GM10847 (cell line): ENCODE data around the gene SUPT4H1.

Experiments
- POLR2A ChIP-seq: IDR thresholded peaks from 2 replicates; pipeline ENCODE4 v1.6.1; 2011; ENCODE audit not compliant: insufficient read length; ENCODE audit errors: extremely low read depth

SUPT4H1 gene

DNA sequence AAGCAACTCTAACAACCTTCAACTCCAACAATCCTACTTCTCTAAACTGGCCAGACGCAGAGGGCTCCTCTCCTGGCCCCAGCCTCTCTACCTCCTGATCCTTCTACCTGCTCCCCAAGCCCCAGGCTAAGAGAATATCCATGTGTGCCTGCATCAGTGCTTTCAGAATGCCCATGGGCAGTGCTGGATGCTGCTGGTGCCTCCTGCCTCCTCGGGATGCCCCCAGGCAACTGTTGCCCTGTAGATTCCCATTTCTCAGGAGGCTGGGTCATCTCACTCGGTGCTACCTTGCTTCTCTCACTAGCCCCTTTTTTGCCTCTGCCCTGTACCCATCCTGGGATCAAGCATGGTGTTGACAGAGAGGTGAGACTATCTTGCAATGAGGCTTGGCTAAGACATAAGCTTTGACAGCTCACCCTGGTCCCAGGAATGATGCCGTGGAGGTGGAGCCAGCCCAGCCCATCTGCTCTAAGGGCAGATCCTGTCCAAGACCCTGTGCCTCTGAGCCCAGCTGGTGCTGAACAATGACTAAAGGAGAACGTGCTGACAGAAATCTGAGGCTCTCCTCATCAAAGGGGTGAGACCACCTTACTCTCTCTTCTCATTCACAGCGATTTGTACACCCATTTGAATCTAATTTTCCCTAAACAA, 19.4 kb upstream of the SUPT4H1 start:
- no peak for TF ChIP-seq POLR2A

DNA sequence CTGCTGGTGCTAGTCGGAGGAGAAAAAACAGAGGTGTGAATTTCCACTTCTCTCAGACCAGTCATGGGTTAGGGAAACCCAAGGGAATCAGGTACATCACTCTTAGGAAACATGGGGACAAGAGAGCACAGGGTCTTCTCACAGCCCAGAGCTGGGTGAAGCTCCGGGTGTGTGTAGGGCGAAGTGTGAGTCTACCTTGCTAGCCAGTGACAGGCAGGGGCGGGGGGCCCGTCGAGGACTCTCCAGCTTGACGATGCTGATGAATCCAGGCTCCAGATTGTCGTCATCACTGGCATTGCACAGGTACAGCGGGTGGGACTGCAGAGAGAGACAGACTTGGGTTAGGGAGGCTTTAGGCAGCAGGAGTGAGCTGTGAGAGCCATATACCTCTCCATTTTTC, 18.7 kb upstream of the SUPT4H1 start:
- TF ChIP-seq POLR2A = no peak

DNA sequence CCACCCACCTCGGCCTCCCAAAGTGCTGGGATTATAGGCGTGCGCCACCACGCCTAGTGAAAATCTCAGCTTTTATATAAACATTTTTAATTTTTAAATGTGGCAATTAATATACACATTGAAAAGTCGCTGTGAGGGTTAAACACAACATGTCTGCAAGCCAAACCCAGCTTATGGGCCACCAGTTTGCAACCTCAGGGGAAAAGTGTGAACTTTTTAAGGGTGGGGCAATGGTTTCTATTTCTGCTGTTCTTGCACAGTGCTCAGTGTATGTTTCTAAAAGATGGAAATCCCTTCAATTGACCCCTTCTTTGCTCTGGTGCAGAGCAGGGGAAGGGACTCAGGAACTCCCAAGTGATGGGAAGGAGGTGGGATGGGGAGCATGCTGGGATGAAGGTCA, 18.3 kb upstream of the SUPT4H1 start:
- TF ChIP-seq POLR2A = no peak

DNA sequence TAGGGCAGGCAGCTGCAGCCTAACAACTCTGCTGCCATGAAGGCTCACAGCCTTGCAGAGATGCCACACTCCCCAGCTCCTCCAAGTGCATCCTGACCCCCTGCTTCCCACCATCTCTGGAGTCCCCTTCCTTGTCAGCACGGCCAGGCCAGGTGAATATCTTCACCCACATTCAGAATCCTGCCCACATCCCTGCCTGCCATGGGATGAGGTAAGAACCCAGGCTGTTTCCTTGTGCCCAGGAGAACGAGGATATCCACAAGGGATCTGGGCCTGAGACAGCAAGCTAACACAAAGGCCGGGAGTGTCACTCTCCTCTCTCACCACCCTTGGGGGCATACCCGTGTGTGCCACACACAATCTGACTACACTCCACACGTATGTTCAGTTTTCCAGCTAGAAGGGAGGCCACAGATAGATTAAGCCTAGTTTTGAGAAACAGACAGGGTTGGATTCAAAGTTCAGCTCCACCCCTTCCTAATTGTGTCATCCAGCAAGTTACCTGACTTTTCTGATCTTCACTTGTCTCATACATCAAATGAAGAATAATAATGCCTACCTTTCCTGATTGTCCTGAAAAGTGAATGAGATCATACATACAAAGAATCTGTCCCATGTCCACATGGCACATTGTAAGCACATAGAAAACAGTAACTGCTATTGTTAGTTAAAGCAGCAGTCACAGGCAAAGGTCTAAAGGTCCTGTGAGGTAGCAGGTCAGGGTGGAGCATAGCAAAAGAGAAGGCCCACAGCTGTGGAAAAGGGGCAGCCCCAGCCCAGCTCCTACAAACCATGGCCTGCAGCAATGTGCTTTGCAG, 17.4 kb upstream of the SUPT4H1 start:
- no peak for TF ChIP-seq POLR2A

DNA sequence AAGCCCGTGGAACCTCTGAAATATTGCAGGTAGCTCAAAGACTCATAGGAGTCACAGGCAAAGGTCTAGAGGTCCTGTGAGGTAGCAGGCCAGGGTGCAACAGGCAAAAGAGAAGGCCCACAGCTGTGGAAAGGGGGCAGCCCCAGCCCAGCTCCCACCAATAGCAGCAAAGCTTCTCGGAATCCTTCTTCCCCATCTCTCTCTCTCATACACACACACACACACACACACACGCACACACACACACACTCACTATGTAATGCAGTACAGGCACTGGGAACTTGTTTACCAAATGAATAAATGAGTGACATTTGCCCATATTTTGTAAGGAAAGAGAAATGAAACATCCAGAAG, 16.8 kb upstream of the SUPT4H1 start:
- no peak for TF ChIP-seq POLR2A

DNA sequence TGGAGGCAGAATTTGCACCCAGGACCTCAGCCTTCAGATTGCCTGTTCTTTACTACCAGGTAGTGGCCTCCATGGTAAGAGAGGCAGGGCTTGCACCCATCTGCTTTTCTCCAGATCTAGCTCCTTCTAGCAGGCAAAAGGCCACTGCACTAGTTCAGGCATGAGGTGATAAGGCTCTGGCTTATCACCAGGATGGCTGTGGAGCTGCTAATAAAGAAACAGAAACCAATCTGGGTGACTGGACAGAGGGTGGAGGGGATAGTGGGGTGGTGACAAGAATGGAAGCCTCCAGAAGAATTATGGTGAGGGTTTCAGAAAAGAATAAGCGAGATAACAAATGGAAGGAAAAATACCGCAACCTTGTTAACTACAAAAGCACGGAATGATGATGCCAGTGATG, 15.5 kb upstream of the SUPT4H1 start:
- TF ChIP-seq POLR2A = no peak

DNA sequence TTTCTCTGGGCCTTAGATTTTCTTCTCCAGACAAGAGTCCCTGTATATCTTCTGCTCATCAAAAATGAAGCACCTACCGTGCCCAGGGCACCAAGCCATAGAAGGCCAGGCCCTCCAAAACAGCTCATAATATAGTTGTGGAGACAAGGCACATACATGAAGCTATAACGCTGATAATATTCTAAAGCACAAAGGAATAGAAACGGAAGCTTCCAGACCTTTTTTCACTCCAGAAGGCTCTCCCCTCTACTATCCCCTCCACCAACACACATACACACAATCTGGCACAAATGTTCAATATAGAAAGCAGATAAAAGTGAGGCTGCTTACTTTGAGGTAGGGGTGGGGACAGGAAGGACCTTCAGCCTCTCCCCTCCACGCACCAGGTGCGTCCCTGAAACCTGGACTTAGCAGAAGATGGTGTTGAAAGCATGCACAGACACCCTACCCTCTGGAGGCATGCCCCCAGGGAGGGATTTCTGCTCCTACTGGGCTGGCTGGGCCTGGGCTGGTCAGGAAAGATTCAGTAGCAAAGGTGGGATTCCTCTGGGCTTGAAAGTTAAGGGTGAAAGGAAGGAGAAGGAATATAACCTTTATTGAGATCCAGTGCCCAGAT, 14.1 kb upstream of the SUPT4H1 start:
- no peak for TF ChIP-seq POLR2A

DNA sequence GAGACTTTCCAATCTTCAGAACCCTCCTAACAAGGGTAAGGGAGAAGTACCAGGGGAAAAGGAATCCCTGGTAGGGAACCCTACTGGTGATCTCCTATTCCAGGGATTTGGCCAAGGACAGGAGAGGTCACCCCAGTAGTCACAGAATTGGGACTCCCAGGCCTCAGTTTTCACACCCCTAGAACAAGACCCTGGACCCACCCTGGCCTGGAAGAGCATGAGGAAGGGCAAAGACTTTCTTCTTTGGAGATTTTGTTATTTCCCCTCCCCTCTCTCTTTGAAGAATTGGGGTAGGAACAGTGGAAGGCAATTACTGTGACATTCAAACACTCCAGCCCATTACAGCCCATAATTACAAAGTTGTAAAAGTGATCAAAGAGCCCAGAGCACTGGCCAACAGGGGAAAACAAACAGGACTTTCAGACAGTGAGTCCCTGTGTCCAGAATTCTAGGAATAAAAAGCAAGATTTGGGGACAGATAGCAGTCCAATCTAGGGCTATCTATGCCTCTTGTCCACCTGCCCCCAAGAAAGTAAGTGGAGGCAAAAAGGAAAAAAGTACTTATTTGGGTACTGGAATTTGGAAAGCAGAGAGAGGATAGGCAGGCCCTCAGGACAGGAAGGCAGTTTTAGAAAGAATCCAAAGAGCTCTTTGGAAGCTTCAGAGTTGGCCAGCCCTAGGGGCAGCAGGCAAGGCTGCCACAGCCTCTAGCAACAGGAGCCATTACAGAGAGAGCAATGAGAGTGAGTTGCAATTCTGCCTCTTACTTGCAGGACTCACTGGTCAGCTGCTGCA, 13.4 kb upstream of the SUPT4H1 start:
- no peak for TF ChIP-seq POLR2A

DNA sequence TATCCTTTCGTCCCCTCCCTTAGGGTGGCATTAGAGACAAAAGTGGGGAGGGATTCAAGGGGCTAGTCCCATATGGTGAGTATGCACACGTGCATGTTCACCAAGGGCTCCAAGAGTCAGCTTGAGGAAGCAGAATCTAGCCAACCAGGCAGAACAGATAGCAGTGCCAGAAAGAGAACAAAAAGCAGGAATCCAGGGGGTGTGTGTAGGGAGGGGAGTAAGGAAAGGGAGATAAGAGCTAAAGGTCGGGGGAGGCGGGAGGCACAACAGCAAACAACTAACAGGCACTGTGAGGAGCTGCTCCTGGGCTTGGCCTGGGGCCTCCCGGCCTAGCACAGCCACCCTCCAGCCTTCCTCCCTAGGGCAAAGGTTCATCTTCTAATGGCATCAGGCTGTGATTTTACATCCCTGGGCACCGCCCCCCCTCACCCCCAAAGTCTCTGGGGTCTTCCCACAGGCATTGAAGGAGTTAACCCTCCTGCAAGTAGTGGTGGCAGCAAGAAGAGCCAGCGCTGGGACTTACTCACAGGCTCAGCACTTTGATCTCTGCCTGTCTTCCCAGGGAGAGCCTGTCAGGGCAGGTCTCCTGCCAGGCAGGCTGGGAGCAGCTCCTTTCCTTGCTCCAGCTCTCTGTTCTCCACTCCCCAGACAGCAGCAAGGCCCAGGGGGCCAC, 12.4 kb upstream of the SUPT4H1 start:
- TF ChIP-seq POLR2A = no peak

DNA sequence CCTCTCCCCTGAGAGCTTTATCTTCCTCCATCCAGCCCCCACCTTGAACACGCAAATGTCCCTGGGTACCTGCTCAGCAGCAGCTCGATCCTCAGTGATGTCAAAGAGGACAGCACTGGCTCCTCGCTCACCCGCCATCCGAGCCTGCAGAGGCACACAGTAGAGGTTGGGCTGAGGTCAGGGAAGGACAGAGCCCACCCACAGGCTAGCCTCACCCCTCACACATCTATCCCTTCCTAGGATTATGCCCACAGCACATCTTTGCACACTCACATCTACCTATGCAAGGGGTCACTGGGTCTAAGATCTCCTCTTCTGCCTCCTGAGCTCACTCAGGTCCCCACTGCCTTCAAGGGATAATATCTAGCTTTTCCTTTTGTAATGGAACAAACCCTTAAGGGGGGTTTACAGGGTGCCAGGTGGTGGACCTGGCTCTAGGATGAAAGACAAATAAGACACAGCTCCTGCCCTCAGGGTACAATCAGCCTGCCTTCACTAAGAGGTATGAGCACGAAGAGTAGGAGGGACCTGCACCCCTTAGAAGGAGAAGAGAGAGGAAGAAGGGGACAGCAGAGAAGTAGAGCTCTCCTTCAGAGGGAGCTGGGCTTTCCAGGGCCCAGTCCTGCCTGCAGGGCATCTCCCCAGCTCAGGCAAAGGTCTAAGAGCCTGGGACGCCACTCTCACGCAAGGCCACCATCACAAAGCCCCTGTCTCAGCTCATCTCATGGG, 11.6 kb upstream of the SUPT4H1 start:
- TF ChIP-seq POLR2A = no peak

DNA sequence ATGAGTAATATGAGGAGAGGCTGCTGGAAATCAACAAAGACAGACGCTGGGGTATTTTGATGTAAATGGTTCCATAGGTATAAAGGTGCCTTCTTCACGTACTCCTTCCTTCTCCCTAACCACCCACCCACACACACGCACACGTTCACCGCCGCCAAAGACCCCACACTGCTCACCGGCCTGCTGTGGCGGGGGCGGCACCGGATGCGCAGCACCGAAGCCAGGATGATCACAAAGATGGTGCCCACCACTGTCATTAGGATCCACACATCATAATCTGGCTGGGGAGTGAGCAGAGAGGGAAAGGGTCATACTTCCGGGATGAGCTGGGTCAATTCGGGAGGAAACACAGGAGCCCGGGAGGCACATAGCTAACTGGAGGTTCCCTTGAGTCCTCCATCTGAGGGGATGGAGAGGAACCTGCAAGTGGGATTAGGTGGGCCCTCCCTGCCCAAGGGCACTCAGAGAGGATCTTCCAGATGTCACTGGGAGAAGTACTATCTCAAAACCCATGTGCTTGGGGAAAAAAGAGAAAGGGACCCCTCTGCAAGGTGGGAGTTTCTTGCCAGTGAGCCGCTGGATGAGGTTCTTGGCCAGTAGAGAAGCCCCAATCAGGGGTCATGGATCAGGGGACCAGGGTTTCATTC, 10.5 kb upstream of the SUPT4H1 start:
- TF ChIP-seq POLR2A = no peak

DNA sequence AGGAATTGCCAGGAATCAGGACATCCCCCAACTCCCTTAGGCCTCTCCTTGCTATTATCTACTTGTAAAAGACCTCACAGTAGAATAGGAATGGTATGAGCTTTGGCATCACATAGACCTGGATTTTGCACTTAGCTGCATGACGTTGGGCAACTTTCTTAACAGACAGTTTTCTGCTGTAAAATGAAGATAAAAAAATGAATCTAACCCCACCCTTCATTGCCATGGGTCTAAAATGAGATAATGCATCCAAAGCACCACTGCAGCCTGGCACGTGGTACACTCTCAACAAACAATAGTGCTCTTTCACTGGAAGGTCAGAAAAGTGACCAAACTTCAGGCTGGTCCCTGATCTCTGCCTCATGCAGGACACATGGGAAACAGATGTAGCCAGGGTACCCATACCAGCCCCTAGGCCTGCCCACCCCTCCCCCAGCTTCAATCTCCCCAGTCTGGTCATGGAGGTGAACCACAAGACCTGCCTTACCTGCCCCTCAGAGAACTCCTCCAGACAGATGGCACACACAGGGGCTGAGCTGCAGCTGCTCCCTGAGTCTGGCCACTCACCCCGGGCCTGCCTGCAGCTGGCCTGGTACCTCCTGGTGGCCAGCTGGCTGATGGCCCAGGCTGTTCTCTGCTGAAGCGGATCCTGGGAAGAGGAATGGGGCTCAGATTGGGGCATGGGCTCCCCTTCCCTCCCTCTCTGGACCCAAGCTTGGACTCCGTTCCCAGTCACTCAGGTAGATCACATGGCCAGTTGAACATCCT, 8.5 kb upstream of the SUPT4H1 start:
- no peak for TF ChIP-seq POLR2A
